Measurements from ENCODE around the gene TAS1R1.
"Not testable (repeated sequence)": the region's sequence is repeated elsewhere in the genome, so short reads cannot be mapped to it uniquely, and the experiment has no call there.

The TAS1R1 gene

DNA sequence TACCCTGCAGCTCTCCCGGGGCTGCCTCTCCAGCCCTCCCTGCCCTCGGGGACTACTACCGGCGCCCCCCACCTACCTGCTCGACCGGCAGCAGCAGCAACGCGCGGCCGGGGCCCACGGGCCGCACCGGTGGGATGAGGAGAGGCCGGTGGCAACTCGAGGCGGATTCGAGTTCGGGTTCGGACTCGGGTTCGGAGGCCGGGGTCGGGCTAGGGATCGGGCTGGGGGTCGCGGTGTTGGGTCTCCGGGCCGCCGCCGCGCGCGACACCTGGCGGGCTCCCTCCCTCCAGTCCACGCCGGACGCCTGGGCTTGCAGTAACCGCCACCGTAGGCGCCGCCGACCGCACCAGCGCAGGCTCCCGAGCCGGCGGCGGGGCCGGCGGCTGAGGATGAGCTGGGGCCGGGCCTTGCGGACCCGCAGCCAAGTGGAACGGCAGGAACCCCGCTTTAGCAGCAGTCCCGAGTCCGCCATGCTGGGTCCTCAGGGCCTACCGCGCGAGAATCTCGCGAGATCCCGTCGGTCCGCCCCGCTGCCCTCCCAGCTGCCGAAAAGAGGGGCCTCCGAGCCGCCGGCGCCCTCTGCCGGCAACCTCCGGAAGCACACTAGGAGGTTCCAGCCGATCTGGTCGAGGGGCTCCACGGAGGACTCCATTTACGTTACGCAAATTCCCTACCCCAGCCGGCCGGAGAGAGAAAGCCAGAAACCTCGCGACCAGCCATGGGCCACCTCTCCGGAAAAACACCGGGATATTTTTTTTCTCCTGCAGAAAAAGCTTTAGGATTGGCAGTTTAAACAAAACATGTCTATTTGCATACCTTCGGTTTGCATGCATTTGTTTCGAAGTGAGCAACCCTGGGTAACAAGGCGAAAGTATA, 838 bp upstream of the TAS1R1 start, which contains the start of gene NOL9:
Gene NOL9, minus strand, starts transcription at position 483 of the 876 bp plus-strand sequence. Its CDS starts 11 bp downstream, at position 472.
- TF ChIP-seq, protein P1, sequence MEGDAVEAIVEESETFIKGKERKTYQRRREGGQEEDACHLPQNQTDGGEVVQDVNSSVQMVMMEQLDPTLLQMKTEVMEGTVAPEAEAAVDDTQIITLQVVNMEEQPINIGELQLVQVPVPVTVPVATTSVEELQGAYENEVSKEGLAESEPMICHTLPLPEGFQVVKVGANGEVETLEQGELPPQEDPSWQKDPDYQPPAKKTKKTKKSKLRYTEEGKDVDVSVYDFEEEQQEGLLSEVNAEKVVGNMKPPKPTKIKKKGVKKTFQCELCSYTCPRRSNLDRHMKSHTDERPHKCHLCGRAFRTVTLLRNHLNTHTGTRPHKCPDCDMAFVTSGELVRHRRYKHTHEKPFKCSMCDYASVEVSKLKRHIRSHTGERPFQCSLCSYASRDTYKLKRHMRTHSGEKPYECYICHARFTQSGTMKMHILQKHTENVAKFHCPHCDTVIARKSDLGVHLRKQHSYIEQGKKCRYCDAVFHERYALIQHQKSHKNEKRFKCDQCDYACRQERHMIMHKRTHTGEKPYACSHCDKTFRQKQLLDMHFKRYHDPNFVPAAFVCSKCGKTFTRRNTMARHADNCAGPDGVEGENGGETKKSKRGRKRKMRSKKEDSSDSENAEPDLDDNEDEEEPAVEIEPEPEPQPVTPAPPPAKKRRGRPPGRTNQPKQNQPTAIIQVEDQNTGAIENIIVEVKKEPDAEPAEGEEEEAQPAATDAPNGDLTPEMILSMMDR (IDR thresholded peaks at IDR 0.05; ENCODE audit: low read depth, low read length), result peak; percentile 85
- peaks cover 35% of the 10 kb centered on the region for H3K36me3 ChIP-seq
- peak; percentile 93 for DNase-seq
- peaks cover 4% of the 10 kb centered on the region for H3K9me3 ChIP-seq (ENCODE audit: severe bottlenecking)
- H3K27ac ChIP-seq, result peak within 1 kb of the TSS; percentile 91
- no peaks in the 10 kb centered on the region for H3K27me3 ChIP-seq (ENCODE audit: insufficient read depth, low read depth, severe bottlenecking)
- H3K4me3 ChIP-seq (ENCODE audit: low read depth, low read length), result peak within 1 kb of the TSS; percentile 93

DNA sequence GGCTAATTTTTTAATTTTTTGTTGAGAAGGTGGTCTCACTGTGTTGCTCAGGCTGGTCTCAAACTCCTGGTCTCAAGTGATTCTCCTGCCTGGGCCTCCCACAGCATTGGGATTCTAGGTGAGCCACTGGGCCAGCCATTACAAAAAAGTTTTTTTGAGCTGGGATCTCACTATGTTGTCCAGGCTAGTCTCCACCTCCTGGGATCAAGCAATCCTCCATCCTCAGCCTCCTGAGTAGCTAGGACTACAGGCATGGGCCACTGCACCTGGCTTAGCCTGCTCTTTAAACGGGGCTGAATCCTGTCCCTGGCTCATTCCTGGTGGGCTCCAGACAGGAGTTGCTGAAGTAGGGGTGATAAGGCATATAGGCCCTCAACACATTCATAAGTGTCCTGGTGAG, 2.5 kb downstream of the TAS1R1 start:
- Histone ChIP-seq H3K9me3 (ENCODE audit: severe bottlenecking) (peaks cover 28% of the 10 kb centered on the region), H3K27me3 (ENCODE audit: insufficient read depth, low read depth, severe bottlenecking) (no peaks in the 10 kb centered on the region), H3K27ac (no peak overlapping the region), H3K4me3 (ENCODE audit: low read depth, low read length) (no peak overlapping the region), H3K36me3 (peaks cover 6% of the 10 kb centered on the region)
- TF ChIP-seq, protein P1 (IDR thresholded peaks at IDR 0.05; ENCODE audit: low read depth, low read length), result no peak
- DNase-seq, result no peak

- H3K27ac ChIP-seq, DNase-seq: not testable (repeated sequence)
- H3K9me3 ChIP-seq (ENCODE audit: severe bottlenecking), result peaks cover 37% of the 10 kb centered on the region
Measured at GRCh38 chr1:6559161-6559560, 4.1 kb downstream of the TAS1R1 start.

DNA sequence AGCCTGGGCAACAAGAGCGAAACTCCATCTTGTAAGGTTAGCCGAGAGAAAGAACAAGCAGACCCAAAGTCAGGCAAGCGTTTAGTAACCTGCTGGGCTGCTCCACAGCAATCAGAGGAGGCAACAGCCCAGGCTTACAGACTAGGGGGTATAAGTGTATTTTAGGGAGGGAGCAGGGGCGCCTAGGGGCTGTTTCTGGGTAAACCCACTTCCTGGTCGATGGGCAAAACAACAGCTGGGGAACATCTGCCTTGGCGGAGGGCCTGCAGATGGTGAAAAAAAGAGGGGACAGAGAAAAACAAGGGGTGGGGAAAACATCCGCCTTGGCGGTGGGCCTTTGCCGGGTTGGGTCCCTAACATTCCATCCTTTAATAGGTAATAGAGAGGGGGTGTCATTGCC, 5.2 kb downstream of the TAS1R1 start:
- H3K4me3 ChIP-seq (ENCODE audit: low read depth, low read length), result no peak overlapping the region
- DNase-seq, result no peak
- TF ChIP-seq, protein P1 (IDR thresholded peaks at IDR 0.05; ENCODE audit: low read depth, low read length), result no peak

More at GRCh38 chr1:6559161-6559560, 4.1 kb downstream of the TAS1R1 start:
- H3K4me3 ChIP-seq (ENCODE audit: low read depth, low read length); H3K27me3 ChIP-seq (ENCODE audit: insufficient read depth, low read depth, severe bottlenecking); H3K36me3 ChIP-seq: not testable (repeated sequence)

GRCh38 chr1:6569033-6569432, 13.9 kb downstream of the TAS1R1 start:
- TF ChIP-seq, protein P1 (IDR thresholded peaks at IDR 0.05; ENCODE audit: low read depth, low read length), result no peak
- Histone ChIP-seq H3K27me3 (ENCODE audit: insufficient read depth, low read depth, severe bottlenecking) (no peaks in the 10 kb centered on the region), H3K9me3 (ENCODE audit: severe bottlenecking) (peaks cover 5% of the 10 kb centered on the region), H3K36me3 (no peaks in the 10 kb centered on the region), H3K4me3 (ENCODE audit: low read depth, low read length) (no peak overlapping the region), H3K27ac (no peak overlapping the region)
- DNase-seq, result no peak

More for the DNA sequence above, 5.2 kb downstream of the TAS1R1 start:
- Histone ChIP-seq H3K27me3 (ENCODE audit: insufficient read depth, low read depth, severe bottlenecking) (no peaks in the 10 kb centered on the region), H3K36me3 (no peaks in the 10 kb centered on the region), H3K9me3 (ENCODE audit: severe bottlenecking) (peaks cover 37% of the 10 kb centered on the region), H3K27ac (no peak overlapping the region; the same call in 1 of the 2 replicates)

- Histone ChIP-seq H3K4me3 (ENCODE audit: low read depth, low read length) (no peak overlapping the region), H3K36me3 (no peaks in the 10 kb centered on the region), H3K27ac (no peak overlapping the region), H3K27me3 (ENCODE audit: insufficient read depth, low read depth, severe bottlenecking) (no peaks in the 10 kb centered on the region), H3K9me3 (ENCODE audit: severe bottlenecking) (peaks cover 5% of the 10 kb centered on the region)
- TF ChIP-seq, protein P1 (IDR thresholded peaks at IDR 0.05; ENCODE audit: low read depth, low read length), result no peak
- no peak for DNase-seq
Measured at GRCh38 chr1:6570100-6570499, 15.0 kb downstream of the TAS1R1 start.
